Subcutaneous adipose tissue (tissue), 4 donors: Measurements from ENCODE around the gene ETF1. TPM values are rescaled to one million over a fixed set of nuclear protein-coding genes. Genes with fewer than 3 reads are reported as not detected.

Source experiments
- total RNA-seq, 4 donors: library from RNA; depleted of rRNA; stranded (reverse); fragments of >200 nt; gene quantifications; one replicate each; pipeline ENCODE4 v1.1.0, GENCODE V29; 2016
- TF ChIP-seq, protein P1 (sequence below): fragments of 450-650 bp; IDR thresholded peaks from one replicate; pipeline ENCODE4 v1.5.1; 2016; ENCODE audit warnings: low read depth, mild to moderate bottlenecking, control low read depth, antibody characterized with exemption, moderate library complexity

Gene ETF1
- total RNA-seq, 4 donors from 2014 or later = 93.2 to 147 (median 104) TPM

- TF ChIP-seq, protein P1, sequence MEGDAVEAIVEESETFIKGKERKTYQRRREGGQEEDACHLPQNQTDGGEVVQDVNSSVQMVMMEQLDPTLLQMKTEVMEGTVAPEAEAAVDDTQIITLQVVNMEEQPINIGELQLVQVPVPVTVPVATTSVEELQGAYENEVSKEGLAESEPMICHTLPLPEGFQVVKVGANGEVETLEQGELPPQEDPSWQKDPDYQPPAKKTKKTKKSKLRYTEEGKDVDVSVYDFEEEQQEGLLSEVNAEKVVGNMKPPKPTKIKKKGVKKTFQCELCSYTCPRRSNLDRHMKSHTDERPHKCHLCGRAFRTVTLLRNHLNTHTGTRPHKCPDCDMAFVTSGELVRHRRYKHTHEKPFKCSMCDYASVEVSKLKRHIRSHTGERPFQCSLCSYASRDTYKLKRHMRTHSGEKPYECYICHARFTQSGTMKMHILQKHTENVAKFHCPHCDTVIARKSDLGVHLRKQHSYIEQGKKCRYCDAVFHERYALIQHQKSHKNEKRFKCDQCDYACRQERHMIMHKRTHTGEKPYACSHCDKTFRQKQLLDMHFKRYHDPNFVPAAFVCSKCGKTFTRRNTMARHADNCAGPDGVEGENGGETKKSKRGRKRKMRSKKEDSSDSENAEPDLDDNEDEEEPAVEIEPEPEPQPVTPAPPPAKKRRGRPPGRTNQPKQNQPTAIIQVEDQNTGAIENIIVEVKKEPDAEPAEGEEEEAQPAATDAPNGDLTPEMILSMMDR = no peak
Observed at GRCh38 chr5:138504799-138505198, 38.2 kb downstream of the ETF1 start.

DNA sequence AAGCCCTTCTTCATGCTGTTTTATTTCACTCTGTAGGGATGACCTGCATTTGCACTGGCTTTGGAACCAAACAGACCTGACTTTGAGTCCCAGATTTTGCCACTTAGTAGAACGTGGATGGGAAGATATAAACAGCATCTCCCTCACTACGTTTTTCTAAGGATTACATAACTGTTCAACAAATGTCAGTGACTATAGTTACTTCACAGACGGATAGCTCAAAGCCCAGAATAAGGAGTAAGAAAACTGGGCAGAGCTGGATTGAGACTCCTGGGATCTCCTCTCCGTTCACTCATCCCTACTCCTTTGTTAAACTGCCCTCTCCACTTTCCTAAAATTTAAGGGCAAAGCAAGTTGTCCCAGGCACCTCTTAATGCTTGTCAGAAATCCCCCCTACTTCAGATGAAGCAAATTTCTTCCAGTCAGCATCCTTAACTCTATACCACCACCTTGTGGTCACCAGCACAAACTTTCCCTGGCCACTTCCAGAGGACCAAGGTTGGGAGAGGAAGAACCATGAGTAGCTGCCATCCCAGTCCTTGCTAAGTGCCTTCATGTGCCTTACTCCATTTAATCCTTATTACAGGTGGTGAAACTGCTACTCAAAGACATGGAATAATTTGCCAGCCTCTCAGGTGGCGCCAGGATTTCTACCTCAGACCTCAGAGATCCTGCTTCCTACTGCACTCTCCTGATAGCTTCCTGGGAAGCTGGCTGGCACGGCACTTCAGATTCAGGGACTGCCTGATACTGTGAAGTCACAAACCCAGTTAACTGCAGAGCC is 39.4 kb downstream of the ETF1 start:
- TF ChIP-seq, protein P1 = no peak

- TF ChIP-seq, protein P1 = no peak
Observed at GRCh38 chr5:138502521-138502920, 40.5 kb downstream of the ETF1 start.

DNA sequence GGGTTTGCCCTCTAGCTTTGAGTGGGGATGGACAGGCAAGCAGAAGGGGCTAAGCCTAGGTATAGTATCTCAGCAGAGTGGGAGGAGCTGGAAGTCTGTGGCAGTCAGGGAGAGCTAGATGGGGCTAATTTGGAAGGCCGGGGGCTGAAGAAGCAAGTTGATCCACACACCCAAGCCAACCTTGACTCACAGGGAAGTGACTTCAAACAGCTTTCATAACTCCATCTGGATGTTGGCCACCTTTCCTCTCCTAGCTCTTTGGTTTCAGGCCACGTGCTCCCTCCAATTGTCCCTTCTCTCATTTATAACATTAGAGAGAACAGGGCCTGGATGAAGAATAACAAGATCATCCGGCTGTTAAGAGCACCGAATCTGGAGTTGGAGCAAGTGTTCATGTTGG is 40.9 kb downstream of the ETF1 start:
- TF ChIP-seq, protein P1 = no peak

GRCh38 chr5:138498376-138498775 is 44.7 kb downstream of the ETF1 start:
- TF ChIP-seq, protein P1 = no peak

DNA sequence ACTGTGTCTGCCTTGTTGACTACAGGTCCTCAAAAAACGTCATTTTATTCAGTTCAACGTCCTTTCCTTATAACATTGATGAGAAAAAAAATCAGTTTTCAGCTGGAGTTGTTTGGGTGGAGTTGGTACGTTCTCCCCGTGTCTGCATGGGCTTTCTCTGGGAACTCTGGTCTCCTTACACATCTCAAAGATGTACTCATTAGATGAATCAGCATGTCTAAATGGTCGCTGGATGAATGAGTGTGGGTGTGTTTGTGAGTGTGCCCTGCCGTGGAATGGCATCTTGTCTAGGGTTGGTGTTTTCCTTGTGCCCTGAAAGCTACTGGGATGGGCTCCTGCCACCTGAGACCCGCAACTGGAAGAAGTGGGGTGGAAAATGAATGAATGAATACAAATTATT is 47.7 kb downstream of the ETF1 start:
- TF ChIP-seq, protein P1 = no peak

GRCh38 chr5:138492560-138493045 is 50.4 kb downstream of the ETF1 start:
- TF ChIP-seq, protein P1 = no peak
